GM12878 (cell line): ENCODE measurements around the gene ZBED2. TPM values are rescaled to one million over a fixed set of nuclear protein-coding genes. Genes with fewer than 3 reads are reported as not detected.

Experiments used
- BCL11A ChIP-seq: IDR thresholded peaks from 2 replicates; pipeline ENCODE4 v1.6.1; 2011; ENCODE audit warnings: low read depth, low read length
- CEBPB ChIP-seq, 2 experiments: fragments of 150-350 bp in 1 of 2; IDR thresholded peaks; 2 replicates each; pipeline ENCODE4 v1.6.1; 2012 to 2014; ENCODE audit warnings: low read depth in 2 of 2, low read length in 2 of 2, borderline replicate concordance in 1 of 2, inconsistent platforms in 1 of 2
- CREB1 ChIP-seq: IDR thresholded peaks from 2 replicates; pipeline ENCODE4 v1.6.1; 2012; ENCODE audit warnings: low read depth, mild to moderate bottlenecking, inconsistent platforms
- ETV6 ChIP-seq, 2 experiments: fragments of 450-650 bp in 1 of 2; IDR thresholded peaks in 1 of 2; conservative IDR thresholded peaks in 1 of 2; 2 replicates each; pipeline ENCODE4 v1.6.1; 2014; ENCODE audit warnings: antibody characterized with exemption in 1 of 2, borderline replicate concordance in 1 of 2, low read depth in 1 of 2, mild to moderate bottlenecking in 1 of 2, moderate library complexity in 1 of 2
- HDAC2 ChIP-seq: fragments of 200-600 bp; sonication (generic); IDR thresholded peaks from 2 replicates; pipeline ENCODE4 v1.6.1; 2017
- IKZF2 ChIP-seq, 2 experiments: fragments of 450-650 bp; IDR thresholded peaks; 2 replicates each; pipeline ENCODE4 v1.6.1; 2017; ENCODE audit warnings: mild to moderate bottlenecking in 2 of 2, moderate library complexity in 2 of 2
- PRDM15 ChIP-seq: fragments of 450-650 bp; formaldehyde crosslinking; IDR thresholded peaks from 2 replicates; pipeline ENCODE4 v1.4.0; 2020; ENCODE audit warnings: mild to moderate bottlenecking, moderate library complexity
- RCOR1 ChIP-seq: conservative IDR thresholded peaks from 2 replicates; pipeline ENCODE4 v1.6.1; 2012; ENCODE audit warnings: low read depth, low read length, improper control_type of control experiment
- SP1 ChIP-seq: IDR thresholded peaks from one replicate; pipeline ENCODE4 v1.6.1; 2011; ENCODE audit warnings: low read depth, low read length
- SPI1 ChIP-seq: IDR thresholded peaks from 2 replicates; pipeline ENCODE4 v1.6.1; 2011; ENCODE audit warnings: low read depth, mild to moderate bottlenecking, low read length, moderate library complexity, borderline replicate concordance; ENCODE audit not compliant: insufficient read depth
- SRF ChIP-seq, 2 experiments: IDR thresholded peaks; 2 replicates each; pipeline ENCODE4 v1.6.1; 2011; ENCODE audit warnings: low read depth in 2 of 2, low read length in 2 of 2, mild to moderate bottlenecking in 1 of 2, moderate library complexity in 1 of 2
- TAF1 ChIP-seq: IDR thresholded peaks from 2 replicates; pipeline ENCODE4 v1.6.1; 2011; ENCODE audit warnings: mild to moderate bottlenecking, low read depth, low read length, borderline replicate concordance
- USF2 ChIP-seq: IDR thresholded peaks from 2 replicates; pipeline ENCODE4 v1.6.1; 2011; ENCODE audit warnings: low read depth, low read length, improper control_type of control experiment, borderline replicate concordance
- ZNF274 ChIP-seq: IDR thresholded peaks from one replicate; pipeline ENCODE4 v1.8.0; 2011; ENCODE audit not compliant: insufficient read length, insufficient read depth
- polyA plus RNA-seq, 11 experiments: library from polyadenylated mRNA; depleted of rRNA in 4 of 11; unstranded in 6 of 11; stranded (reverse) in 5 of 11; fragments of >200 nt; fragmentation: Nextera tagmentation in 4 of 11; fragmentation: Illumina TruSeq in 1 of 11; extraction: Ambion mirVana in 4 of 11; extraction: Trizol in 1 of 11; gene quantifications; 1 replicate in 1 of 11; 2 replicates in 10 of 11; pipeline versions ENCODE4 v1.2.1 to v1.2.3, GENCODE V29; 2011 to 2016; ENCODE audit warnings: inconsistent platforms in 2 of 11, missing spikeins in 2 of 11, low read depth in 1 of 11
- total RNA-seq, 4 experiments: library from RNA; depleted of rRNA in 3 of 4; stranded (reverse); fragments of >200 nt in 3 of 4; fragmentation: Illumina TruSeq in 1 of 4; extraction: Trizol in 1 of 4; gene quantifications; 2 replicates each; pipeline versions ENCODE4 v1.2.1 to v1.2.3, GENCODE V29; 2013 to 2021
- TF ChIP-seq, protein P1 (sequence below): IDR thresholded peaks from 2 replicates; pipeline ENCODE4 v1.6.1; 2011; ENCODE audit warnings: mild to moderate bottlenecking, low read depth, low read length, moderate library complexity; ENCODE audit not compliant: insufficient replicate concordance
- TF ChIP-seq, protein P2 (sequence below), 3 experiments: IDR thresholded peaks in 2 of 3; conservative IDR thresholded peaks in 1 of 3; 2 replicates each; pipeline ENCODE4 v1.5.1; 2011; ENCODE audit warnings: low read depth in 3 of 3, low read length in 3 of 3, mild to moderate bottlenecking in 3 of 3, control low read depth in 2 of 3, moderate library complexity in 2 of 3, inconsistent platforms in 1 of 3, mixed read lengths in 1 of 3; ENCODE audit not compliant: control insufficient read depth in 2 of 3, insufficient read depth in 1 of 3; ENCODE audit errors: extremely low read depth in 1 of 3
- TF ChIP-seq, protein P3 (sequence below): fragments of 450-650 bp; IDR thresholded peaks from 2 replicates; pipeline ENCODE4 v1.6.1; 2014; ENCODE audit warnings: mild to moderate bottlenecking
- TF ChIP-seq, protein P4 (sequence below): fragments of 450-650 bp; formaldehyde crosslinking; IDR thresholded peaks from 2 replicates; pipeline ENCODE4 v1.4.0; 2022; ENCODE audit warnings: mild to moderate bottlenecking, moderate library complexity

Gene ZBED2
- total and polyA plus RNA-seq, 10 of the 15 experiments (the other 5 are each of a cell fraction or from before 2014, with no cell fraction given), result 0.02 to 0.24 (median 0.08) TPM; not detected in 3

- TF ChIP-seq, protein P1, sequence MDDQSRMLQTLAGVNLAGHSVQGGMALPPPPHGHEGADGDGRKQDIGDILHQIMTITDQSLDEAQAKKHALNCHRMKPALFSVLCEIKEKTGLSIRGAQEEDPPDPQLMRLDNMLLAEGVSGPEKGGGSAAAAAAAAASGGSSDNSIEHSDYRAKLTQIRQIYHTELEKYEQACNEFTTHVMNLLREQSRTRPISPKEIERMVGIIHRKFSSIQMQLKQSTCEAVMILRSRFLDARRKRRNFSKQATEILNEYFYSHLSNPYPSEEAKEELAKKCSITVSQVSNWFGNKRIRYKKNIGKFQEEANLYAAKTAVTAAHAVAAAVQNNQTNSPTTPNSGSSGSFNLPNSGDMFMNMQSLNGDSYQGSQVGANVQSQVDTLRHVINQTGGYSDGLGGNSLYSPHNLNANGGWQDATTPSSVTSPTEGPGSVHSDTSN, result no peak
- TF ChIP-seq, protein P2, sequence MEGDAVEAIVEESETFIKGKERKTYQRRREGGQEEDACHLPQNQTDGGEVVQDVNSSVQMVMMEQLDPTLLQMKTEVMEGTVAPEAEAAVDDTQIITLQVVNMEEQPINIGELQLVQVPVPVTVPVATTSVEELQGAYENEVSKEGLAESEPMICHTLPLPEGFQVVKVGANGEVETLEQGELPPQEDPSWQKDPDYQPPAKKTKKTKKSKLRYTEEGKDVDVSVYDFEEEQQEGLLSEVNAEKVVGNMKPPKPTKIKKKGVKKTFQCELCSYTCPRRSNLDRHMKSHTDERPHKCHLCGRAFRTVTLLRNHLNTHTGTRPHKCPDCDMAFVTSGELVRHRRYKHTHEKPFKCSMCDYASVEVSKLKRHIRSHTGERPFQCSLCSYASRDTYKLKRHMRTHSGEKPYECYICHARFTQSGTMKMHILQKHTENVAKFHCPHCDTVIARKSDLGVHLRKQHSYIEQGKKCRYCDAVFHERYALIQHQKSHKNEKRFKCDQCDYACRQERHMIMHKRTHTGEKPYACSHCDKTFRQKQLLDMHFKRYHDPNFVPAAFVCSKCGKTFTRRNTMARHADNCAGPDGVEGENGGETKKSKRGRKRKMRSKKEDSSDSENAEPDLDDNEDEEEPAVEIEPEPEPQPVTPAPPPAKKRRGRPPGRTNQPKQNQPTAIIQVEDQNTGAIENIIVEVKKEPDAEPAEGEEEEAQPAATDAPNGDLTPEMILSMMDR (IDR thresholded peaks at IDR 0.05 in 2 of 3, conservative IDR thresholded peaks at IDR 0.05 in 1 of 3; ENCODE audit: control insufficient read depth in 2 of 3, extremely low read depth in 1 of 3, insufficient read depth in 1 of 3, low read depth in 3 of 3, low read length in 3 of 3), result no peak
- TF ChIP-seq CEBPB (IDR thresholded peaks at IDR 0.05; ENCODE audit: borderline replicate concordance in 1 of 2, low read depth in 2 of 2, low read length in 2 of 2) (no peak), TAF1 (no peak), USF2 (no peak), SP1 (no peak), HDAC2 (no peak), SPI1 (peak; percentile 87), PRDM15 (CRISPR knock-in tag) (no peak), RCOR1 (no peak), CREB1 (peak; percentile 78), ZNF274 (no peak), SRF (IDR thresholded peaks at IDR 0.05; ENCODE audit: low read depth in 2 of 2, low read length in 2 of 2) (no peak), IKZF2 (IDR thresholded peaks at IDR 0.05) (peak; percentile 52 to 63; a peak in 2 of 4 replicates), ETV6 (conservative IDR thresholded peaks at IDR 0.05 in 1 of 2, IDR thresholded peaks at IDR 0.05 in 1 of 2; ENCODE audit: borderline replicate concordance in 1 of 2, low read depth in 1 of 2) (peak in 1 of 2 experiments; percentile 54; a peak in 1 of 4 replicates), BCL11A (no peak)
- TF ChIP-seq, protein P3, sequence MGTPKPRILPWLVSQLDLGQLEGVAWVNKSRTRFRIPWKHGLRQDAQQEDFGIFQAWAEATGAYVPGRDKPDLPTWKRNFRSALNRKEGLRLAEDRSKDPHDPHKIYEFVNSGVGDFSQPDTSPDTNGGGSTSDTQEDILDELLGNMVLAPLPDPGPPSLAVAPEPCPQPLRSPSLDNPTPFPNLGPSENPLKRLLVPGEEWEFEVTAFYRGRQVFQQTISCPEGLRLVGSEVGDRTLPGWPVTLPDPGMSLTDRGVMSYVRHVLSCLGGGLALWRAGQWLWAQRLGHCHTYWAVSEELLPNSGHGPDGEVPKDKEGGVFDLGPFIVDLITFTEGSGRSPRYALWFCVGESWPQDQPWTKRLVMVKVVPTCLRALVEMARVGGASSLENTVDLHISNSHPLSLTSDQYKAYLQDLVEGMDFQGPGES, result no peak
- TF ChIP-seq, protein P4, sequence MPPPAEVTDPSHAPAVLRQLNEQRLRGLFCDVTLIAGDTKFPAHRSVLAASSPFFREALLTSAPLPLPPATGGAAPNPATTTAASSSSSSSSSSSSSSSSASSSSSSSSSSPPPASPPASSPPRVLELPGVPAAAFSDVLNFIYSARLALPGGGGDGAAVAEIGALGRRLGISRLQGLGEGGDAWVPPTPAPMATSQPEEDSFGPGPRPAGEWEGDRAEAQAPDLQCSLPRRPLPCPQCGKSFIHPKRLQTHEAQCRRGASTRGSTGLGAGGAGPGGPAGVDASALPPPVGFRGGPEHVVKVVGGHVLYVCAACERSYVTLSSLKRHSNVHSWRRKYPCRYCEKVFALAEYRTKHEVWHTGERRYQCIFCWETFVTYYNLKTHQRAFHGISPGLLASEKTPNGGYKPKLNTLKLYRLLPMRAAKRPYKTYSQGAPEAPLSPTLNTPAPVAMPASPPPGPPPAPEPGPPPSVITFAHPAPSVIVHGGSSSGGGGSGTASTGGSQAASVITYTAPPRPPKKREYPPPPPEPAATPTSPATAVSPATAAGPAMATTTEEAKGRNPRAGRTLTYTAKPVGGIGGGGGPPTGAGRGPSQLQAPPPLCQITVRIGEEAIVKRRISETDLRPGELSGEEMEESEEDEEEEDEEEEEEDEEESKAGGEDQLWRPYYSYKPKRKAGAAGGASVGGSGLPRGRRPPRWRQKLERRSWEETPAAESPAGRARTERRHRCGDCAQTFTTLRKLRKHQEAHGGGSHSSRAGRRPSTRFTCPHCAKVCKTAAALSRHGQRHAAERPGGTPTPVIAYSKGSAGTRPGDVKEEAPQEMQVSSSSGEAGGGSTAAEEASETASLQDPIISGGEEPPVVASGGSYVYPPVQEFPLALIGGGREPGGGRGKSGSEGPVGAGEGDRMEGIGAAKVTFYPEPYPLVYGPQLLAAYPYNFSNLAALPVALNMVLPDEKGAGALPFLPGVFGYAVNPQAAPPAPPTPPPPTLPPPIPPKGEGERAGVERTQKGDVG (CRISPR knock-in tag), result no peak
Observed at GRCh38 chr3:111610189-111610588, 15.0 kb upstream of the ZBED2 start (continued).
